ENCODE results near the gene CRELD2. TPM values are rescaled to one million over a fixed set of nuclear protein-coding genes. Genes with fewer than 3 reads are reported as not detected.

The CRELD2 gene
- total RNA-seq, 2 experiments from 2014 or later: 21.2 to 23.3 TPM

DNA sequence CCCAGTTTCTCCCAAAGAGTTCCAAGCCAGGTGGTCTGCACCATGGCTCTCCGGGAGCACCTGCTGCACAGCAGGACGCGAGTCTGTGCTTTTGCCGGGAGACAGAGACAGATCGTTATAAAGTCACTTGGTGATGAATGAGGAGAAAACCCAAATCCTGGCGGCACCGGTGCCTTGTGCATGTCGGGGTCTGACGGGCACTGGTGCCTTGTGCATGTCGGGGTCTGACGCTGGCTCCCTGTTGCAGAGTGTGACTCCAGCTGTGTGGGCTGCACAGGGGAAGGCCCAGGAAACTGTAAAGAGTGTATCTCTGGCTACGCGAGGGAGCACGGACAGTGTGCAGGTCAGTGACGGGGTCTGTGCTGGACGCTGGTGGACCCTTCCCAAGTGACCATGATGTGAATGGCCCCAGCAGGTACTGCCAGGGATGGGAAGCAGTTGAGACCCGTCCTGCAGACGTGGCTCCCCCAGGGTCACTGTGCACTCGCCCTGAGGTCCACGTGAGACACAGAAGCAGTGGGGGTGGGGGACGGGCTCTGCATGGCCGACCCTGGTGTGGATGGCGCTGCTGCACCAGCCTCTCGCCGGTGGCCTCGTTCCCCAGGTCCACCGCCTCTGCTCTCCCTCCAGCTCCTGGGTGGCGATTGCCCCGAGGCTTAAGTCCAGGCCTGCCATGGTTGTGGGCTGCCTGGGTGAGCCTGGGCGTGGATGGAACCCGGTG is 5.8 kb downstream of the CRELD2 start:
- peaks cover 20% of the 10 kb centered on the region for H3K36me3 ChIP-seq (ENCODE audit: insufficient read depth, low read length)
- peak in 1 of 14 experiments; percentile 44 for DNase-seq
- no peaks in the 10 kb centered on the region for H3K27me3 Mint-ChIP-seq
- TF ChIP-seq, protein P1, sequence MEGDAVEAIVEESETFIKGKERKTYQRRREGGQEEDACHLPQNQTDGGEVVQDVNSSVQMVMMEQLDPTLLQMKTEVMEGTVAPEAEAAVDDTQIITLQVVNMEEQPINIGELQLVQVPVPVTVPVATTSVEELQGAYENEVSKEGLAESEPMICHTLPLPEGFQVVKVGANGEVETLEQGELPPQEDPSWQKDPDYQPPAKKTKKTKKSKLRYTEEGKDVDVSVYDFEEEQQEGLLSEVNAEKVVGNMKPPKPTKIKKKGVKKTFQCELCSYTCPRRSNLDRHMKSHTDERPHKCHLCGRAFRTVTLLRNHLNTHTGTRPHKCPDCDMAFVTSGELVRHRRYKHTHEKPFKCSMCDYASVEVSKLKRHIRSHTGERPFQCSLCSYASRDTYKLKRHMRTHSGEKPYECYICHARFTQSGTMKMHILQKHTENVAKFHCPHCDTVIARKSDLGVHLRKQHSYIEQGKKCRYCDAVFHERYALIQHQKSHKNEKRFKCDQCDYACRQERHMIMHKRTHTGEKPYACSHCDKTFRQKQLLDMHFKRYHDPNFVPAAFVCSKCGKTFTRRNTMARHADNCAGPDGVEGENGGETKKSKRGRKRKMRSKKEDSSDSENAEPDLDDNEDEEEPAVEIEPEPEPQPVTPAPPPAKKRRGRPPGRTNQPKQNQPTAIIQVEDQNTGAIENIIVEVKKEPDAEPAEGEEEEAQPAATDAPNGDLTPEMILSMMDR (IDR thresholded peaks at IDR 0.05): no peak
- H3K36me3 Mint-ChIP-seq (ENCODE audit: low read depth): peaks cover 12% of the 10 kb centered on the region
- peaks cover 37% of the 10 kb centered on the region for H3K4me1 ChIP-seq (ENCODE audit: insufficient read depth, low read length)
- no peaks in the 10 kb centered on the region for H3K9me3 Mint-ChIP-seq
- H3K4me3 ChIP-seq (ENCODE audit: low read length): no peak overlapping the region
- POLR2A ChIA-PET: no interaction called here
- no peaks in the 10 kb centered on the region for H3K9me3 ChIP-seq (ENCODE audit: control insufficient read depth in 1 of 2, insufficient read depth in 1 of 2, low read length in 2 of 2)
- peak overlapping the region; percentile 45 for H3K4me3 Mint-ChIP-seq
- H3K27ac ChIP-seq (ENCODE audit: low read depth in 1 of 2, low read length in 2 of 2): no peak overlapping the region
- intact Hi-C loops (cut with DNase I, micrococcal nuclease): loop anchor here in 1 of 2 experiments (10.0 kb wide), 1 partner anchor 221 kb away; no protein-coding TSS in a partner anchor
- peak overlapping the region; percentile 93 for H3K27ac Mint-ChIP-seq
- no peaks in the 10 kb centered on the region for H3K27me3 ChIP-seq (ENCODE audit: control insufficient read depth in 1 of 2, insufficient read depth in 2 of 2, low read length in 2 of 2)
- no peak for ATAC-seq (ENCODE audit: poor library complexity)
- peaks cover 35% of the 10 kb centered on the region for H3K4me1 Mint-ChIP-seq (ENCODE audit: low read depth)
- CTCF ChIA-PET: interaction anchor here (0.7 kb wide), 1 partner anchor 88 kb away, joined by 3 read pairs; no protein-coding TSS in a partner anchor

DNA sequence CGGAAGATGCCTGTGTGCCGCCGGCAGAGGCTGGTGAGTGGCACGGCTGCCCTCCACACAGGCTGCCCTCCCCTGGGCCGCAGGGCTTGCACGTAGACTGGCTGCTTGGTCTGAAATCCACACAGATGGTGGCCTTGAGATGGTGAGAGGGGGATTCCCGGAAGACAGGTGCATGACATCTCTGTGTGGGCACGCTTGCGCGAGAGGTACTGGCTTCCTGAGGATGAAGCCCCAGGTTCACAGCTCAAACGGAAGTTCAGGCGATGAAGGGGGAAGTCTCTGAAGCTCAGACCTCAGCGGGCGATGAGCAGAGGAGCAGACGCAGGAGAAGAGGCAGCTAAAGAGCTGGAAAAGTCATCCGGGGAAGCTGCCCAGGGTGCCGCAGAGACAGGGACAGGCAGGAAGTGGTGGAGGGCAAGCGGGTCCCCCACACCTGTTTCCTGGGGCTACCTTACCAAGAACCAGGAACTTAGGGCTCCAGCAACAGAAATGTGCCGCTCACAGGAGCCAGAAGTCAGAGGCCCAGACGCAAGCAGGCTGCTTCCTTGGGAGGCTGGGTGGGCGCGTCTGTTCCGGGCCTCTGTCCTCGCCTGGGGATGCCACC is 7.2 kb downstream of the CRELD2 start:
- H3K36me3 ChIP-seq (ENCODE audit: insufficient read depth, low read length): peaks cover 12% of the 10 kb centered on the region
- Mint-ChIP-seq H3K4me1 (ENCODE audit: low read depth) (peaks cover 32% of the 10 kb centered on the region), H3K27me3 (no peaks in the 10 kb centered on the region), H3K9me3 (no peaks in the 10 kb centered on the region), H3K27ac (peak overlapping the region; percentile 93), H3K36me3 (ENCODE audit: low read depth) (peaks cover 7% of the 10 kb centered on the region), H3K4me3 (peak overlapping the region; percentile 82)
- intact Hi-C loops (cut with DNase I, micrococcal nuclease): loop anchor here (5.0 to 10.0 kb wide), 4 partner anchors 37 to 282 kb away; partner anchors contain the start of gene PIM3 (in 1 of the 2)
- ChIA-PET CTCF (interaction anchor here (1.0 to 1.9 kb wide), 3 partner anchors 68 to 104 kb away, joined by 3 to 10 read pairs (median 7); no protein-coding TSS in a partner anchor), POLR2A (interaction anchor here (0.6 to 1.9 kb wide), 13 partner anchors 9 to 158 kb away, joined by 3 to 9 read pairs (median 4); partner anchors contain the start of gene PIM3)
- ATAC-seq (ENCODE audit: poor library complexity) (peak; percentile 87), DNase-seq (peak; percentile 60 to 96 (median 70))
- H3K27ac ChIP-seq (ENCODE audit: low read depth in 1 of 2, low read length in 2 of 2): peak overlapping the region; percentile 84 to 90
- no peaks in the 10 kb centered on the region for H3K27me3 ChIP-seq (ENCODE audit: control insufficient read depth in 1 of 2, insufficient read depth in 2 of 2, low read length in 2 of 2)
- no peaks in the 10 kb centered on the region for H3K9me3 ChIP-seq (ENCODE audit: control insufficient read depth in 1 of 2, insufficient read depth in 1 of 2, low read length in 2 of 2)
- peaks cover 42% of the 10 kb centered on the region for H3K4me1 ChIP-seq (ENCODE audit: insufficient read depth, low read length)
- TF ChIP-seq, protein P1 (IDR thresholded peaks at IDR 0.05): no peak
- peak overlapping the region; percentile 45 for H3K4me3 ChIP-seq (ENCODE audit: low read length)

DNA sequence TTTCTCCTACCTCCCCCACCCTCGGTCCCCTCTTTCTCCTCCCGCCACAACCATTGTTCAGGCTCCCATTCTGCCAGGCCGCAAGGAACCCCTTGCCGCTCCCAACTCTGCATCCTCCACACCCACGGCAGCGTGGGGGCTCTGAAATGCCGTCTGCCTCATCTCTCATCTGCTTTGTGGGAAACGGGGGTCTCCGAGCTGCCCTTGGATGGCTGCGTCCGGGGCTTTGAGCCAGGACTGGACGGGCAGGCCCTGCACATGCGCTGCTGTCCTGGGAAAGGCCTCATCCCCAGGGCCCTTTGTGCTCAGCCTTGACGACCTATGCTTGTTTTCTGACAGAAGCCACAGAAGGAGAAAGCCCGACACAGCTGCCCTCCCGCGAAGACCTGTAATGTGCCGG is 8.5 kb downstream of the CRELD2 start:
- peaks cover 55% of the 10 kb centered on the region for H3K4me1 ChIP-seq (ENCODE audit: insufficient read depth, low read length)
- H3K9me3 ChIP-seq (ENCODE audit: control insufficient read depth in 1 of 2, insufficient read depth in 1 of 2, low read length in 2 of 2): no peaks in the 10 kb centered on the region
- CTCF ChIA-PET: interaction anchor here (1.4 to 1.9 kb wide), 3 partner anchors 67 to 103 kb away, joined by 5 to 10 read pairs (median 7); no protein-coding TSS in a partner anchor

More for the DNA sequence above, 8.5 kb downstream of the CRELD2 start:
- intact Hi-C loops (cut with DNase I, micrococcal nuclease): loop anchor here (5.0 to 10.0 kb wide), 4 partner anchors 35 to 280 kb away; partner anchors contain the start of gene PIM3 (in 1 of the 2)
- ATAC-seq (ENCODE audit: poor library complexity) (no peak), DNase-seq (peak in 1 of 14 experiments; percentile 45)
- H3K27me3 ChIP-seq (ENCODE audit: control insufficient read depth in 1 of 2, insufficient read depth in 2 of 2, low read length in 2 of 2): no peaks in the 10 kb centered on the region
- H3K4me1 Mint-ChIP-seq (ENCODE audit: low read depth): peaks cover 44% of the 10 kb centered on the region
- H3K4me3 ChIP-seq (ENCODE audit: low read length): no peak overlapping the region
- H3K4me3 Mint-ChIP-seq: peak overlapping the region; percentile 63
- peaks cover 1% of the 10 kb centered on the region for H3K36me3 ChIP-seq (ENCODE audit: insufficient read depth, low read length)
- TF ChIP-seq, protein P1 (IDR thresholded peaks at IDR 0.05): no peak
- H3K9me3 Mint-ChIP-seq: no peaks in the 10 kb centered on the region
- no peaks in the 10 kb centered on the region for H3K27me3 Mint-ChIP-seq
- H3K27ac Mint-ChIP-seq: peak overlapping the region; percentile 82
- POLR2A ChIA-PET: interaction anchor here (1.9 kb wide), 1 partner anchor 9 kb away, joined by 9 read pairs; no protein-coding TSS in a partner anchor
- H3K27ac ChIP-seq (ENCODE audit: low read depth in 1 of 2, low read length in 2 of 2): no peak overlapping the region
- H3K36me3 Mint-ChIP-seq (ENCODE audit: low read depth): peaks cover 7% of the 10 kb centered on the region

Data from CD4-positive, alpha-beta T cell (primary cell).